NCI-H226 (cell line): Measurements from ENCODE around the gene GSTM3.
"Not testable (repeated sequence)": the region's sequence is repeated elsewhere in the genome, so short reads cannot be mapped to it uniquely, and the experiment has no call there.

Experiments used
- DNase-seq: peaks from one replicate; pipeline ENCODE4 v3.0.0-alpha.2; 2015

Gene GSTM3

GRCh38 chr1:109691759-109692158, 49.1 kb downstream of the GSTM3 start:
- DNase-seq, result no peak

GRCh38 chr1:109689844-109690405, 50.9 kb downstream of the GSTM3 start:
- DNase-seq, result no peak

DNA sequence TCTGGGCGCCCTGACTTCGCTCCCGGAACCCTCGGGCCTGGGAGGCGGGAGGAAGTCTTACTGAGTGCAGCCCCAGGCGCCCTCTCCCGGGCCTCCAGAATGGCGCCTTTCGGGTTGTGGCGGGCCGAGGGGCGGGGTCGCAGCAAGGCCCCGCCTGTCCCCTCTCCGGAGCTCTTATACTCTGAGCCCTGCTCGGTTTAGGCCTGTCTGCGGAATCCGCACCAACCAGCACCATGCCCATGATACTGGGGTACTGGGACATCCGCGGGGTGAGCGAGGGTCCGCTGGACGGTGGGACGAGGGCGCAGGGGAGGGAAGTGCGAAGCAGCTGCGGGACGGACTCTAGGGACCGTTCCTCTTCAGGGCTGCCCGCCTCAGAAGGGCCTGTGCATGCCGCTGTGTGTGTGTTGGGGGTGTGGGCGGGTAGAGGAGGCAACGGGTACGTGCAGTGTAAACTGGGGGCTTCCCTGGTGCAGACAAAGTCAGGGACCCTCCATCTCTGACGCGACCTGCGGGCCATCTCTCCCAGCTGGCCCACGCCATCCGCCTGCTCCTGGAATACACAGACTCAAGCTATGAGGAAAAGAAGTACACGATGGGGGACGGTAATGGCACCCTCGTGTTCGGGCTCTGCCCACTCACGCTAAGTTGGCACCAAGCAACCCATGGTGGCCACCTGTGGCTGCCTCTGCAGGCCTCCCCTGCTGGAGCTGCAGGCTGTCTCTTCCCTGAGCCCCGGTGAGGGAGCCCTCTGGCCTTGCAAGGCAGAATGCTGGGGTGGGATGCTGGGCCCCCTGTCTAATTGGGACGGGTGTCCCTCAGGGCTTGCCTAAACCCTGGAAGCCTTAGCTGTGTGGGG, 53.0 kb downstream of the GSTM3 start, which contains the start of gene GSTM1:
TSS of gene GSTM1 (plus strand) at position 177 of the 859 bp plus-strand sequence. CDS start at position 234, 57 bp downstream.
- no peak for DNase-seq

- DNase-seq, result not testable (repeated sequence)
Measured at GRCh38 chr1:109687109-109687508, 53.7 kb downstream of the GSTM3 start.

GRCh38 chr1:109685890-109686289, 54.9 kb downstream of the GSTM3 start:
- not testable (repeated sequence) for DNase-seq

- DNase-seq, result not testable (repeated sequence)
Measured at GRCh38 chr1:109685399-109685798, 55.4 kb downstream of the GSTM3 start.

GRCh38 chr1:109684777-109685176, 56.1 kb downstream of the GSTM3 start:
- not testable (repeated sequence) for DNase-seq
